Measurements from ENCODE around the gene GPR141. TPM values are rescaled to one million over a fixed set of nuclear protein-coding genes. Genes with fewer than 3 reads are reported as not detected.

Gene GPR141
- total RNA-seq, 2 donors from 2014 or later, result not detected

Other genes with a start within 250 kb of the GPR141 start
- 100 to 1,000 TPM; 137 to 167 TPM for gene ELMO1, start 234.9 kb upstream of the GPR141 start, total RNA-seq
- not detected for gene NME8, start 164.8 kb downstream of the GPR141 start, total RNA-seq
- gene SFRP4, start 233.1 kb downstream of the GPR141 start, total RNA-seq, result not detected
- gene EPDR1, start 236.9 kb downstream of the GPR141 start, total RNA-seq, result under 1 TPM; 0.66 to 0.82 TPM

All from activated naive CD4-positive, alpha-beta T cell treated with anti-CD3 and anti-CD28 coated beads, Interleukin-2, amount 50 U/mL, for 72 hours (primary cell).